ENCODE results near the gene WFIKKN2. TPM values are rescaled to one million over a fixed set of nuclear protein-coding genes. Genes with fewer than 3 reads are reported as not detected.

Gene WFIKKN2
- total RNA-seq, 2 experiments from 2014 or later = not detected

DNA sequence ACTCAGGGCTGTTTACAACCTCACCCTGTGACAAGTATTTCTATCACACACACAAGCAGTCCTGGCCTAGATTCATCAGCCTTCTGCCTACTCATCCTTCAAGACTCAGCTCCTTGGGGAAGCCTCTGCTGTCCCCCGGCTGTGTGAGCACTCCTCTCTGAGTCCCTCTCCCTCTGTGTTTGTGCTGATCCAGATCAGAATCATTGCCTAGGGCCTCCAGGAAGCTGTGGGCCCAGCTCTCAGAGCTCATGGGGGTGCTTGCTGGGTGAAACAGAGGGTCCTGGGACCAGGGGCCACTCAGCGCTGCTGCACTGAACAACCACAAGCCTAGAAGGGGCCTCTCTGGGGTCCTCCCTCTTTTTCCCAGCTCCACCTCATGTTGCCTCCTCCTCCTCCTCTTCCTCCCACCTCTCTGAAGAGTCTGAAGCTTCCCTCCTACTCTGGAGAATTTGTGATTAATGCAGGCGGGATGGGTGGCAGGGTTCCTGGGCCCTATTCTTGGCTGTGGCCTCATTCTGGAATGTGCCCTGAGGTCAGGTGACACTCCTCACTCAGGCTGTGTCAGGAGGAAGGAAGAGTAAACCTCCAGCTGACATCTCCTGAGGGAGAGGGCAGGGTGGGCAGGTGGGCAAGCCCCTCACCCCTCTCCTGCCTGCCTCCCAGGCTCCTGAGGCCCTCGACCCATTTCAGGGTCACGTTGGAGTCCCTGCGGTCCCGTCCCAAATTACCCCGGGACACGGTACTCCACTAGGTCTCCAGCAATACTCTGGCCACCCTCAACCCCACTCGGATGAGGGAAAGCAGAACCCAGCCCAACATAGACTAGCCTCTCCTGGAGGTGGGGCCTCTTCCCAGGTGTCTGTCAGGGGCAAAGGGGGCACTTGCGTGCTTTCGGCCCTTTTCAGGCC lies 10.1 kb downstream of the WFIKKN2 start:
- no peak for DNase-seq (ENCODE audit: low spot score)
- Histone ChIP-seq H3K9me3 (ENCODE audit: low read length) (no peaks in the 10 kb centered on the region), H3K4me3 (ENCODE audit: low read depth, low read length, poor library complexity, severe bottlenecking) (no peak overlapping the region), H3K9me2 (ENCODE audit: insufficient read depth, low read length) (no peaks in the 10 kb centered on the region), H3K4me2 (ENCODE audit: low read length) (no peak overlapping the region), H3K36me3 (ENCODE audit: insufficient read depth, low read length) (no peaks in the 10 kb centered on the region), H3K79me2 (ENCODE audit: insufficient read depth, low read depth, low read length) (no peaks in the 10 kb centered on the region), H4K20me1 (ENCODE audit: insufficient read depth, low read length) (no peaks in the 10 kb centered on the region), H3K27ac (ENCODE audit: low read depth, low read length, poor library complexity, severe bottlenecking) (no peak overlapping the region), H3K4me1 (ENCODE audit: insufficient read depth, low read length, poor library complexity, severe bottlenecking) (no peaks in the 10 kb centered on the region), H2AFZ (ENCODE audit: low read length) (no peak overlapping the region)
- BruUV-seq (replicated peaks) = no TSS peak
- ChIA-PET CTCF (ENCODE audit: unreplicated experiment) (interaction anchor here (0.9 kb wide), 1 partner anchor 10 kb away, joined by 3 read pairs; no protein-coding TSS in a partner anchor), POLR2A (interaction anchor here (0.7 kb wide), 1 partner anchor 177 kb away, joined by 3 read pairs; no protein-coding TSS in a partner anchor)
- no peak for TF ChIP-seq EZH2phosphoT487 (IDR thresholded peaks at IDR 0.05; ENCODE audit: borderline replicate concordance, low read depth, low read length)
- no peak for TF ChIP-seq CTCF (conservative IDR thresholded peaks at IDR 0.05; ENCODE audit: low read length)
- intact Hi-C loops (cut with micrococcal nuclease; ENCODE audit: unreplicated experiment) = no loop called here

DNA sequence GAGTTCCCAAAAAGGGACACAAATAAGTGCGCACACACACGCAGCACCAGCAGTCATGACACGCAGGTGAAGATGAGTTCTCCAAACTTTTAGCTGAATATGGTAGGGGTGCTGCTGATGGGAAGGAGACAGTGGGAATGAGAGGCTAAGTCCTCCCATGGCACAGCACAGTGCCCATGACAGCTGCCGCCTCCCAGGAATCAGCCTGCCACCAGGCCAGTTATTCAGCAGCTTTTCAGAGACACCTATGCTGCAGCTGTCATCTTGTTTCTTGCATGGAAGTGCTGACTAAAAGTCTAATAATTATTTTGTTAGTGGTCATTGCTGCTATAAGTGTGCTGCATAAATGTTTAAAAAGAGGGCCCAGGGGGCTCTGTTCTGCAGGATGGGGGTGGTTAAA lies 12.2 kb downstream of the WFIKKN2 start:
- no peak overlapping the region for H3K27ac ChIP-seq (ENCODE audit: low read depth, low read length, poor library complexity, severe bottlenecking)
- H4K20me1 ChIP-seq (ENCODE audit: insufficient read depth, low read length) = no peaks in the 10 kb centered on the region
- intact Hi-C loops (cut with micrococcal nuclease; ENCODE audit: unreplicated experiment) = no loop called here
- peaks cover 12% of the 10 kb centered on the region for H3K4me1 ChIP-seq (ENCODE audit: insufficient read depth, low read length, poor library complexity, severe bottlenecking)
- no peaks in the 10 kb centered on the region for H3K79me2 ChIP-seq (ENCODE audit: insufficient read depth, low read depth, low read length)
- H2AFZ ChIP-seq (ENCODE audit: low read length) = no peak overlapping the region
- CTCF ChIA-PET (ENCODE audit: unreplicated experiment) = no interaction called here
- POLR2A ChIA-PET = no interaction called here
- no peak overlapping the region for H3K4me2 ChIP-seq (ENCODE audit: low read length)
- H3K4me3 ChIP-seq (ENCODE audit: low read depth, low read length, poor library complexity, severe bottlenecking) = no peak overlapping the region
- no peaks in the 10 kb centered on the region for H3K9me3 ChIP-seq (ENCODE audit: low read length)
- no peaks in the 10 kb centered on the region for H3K9me2 ChIP-seq (ENCODE audit: insufficient read depth, low read length)
- no peaks in the 10 kb centered on the region for H3K36me3 ChIP-seq (ENCODE audit: insufficient read depth, low read length)
- TF ChIP-seq EZH2phosphoT487 (IDR thresholded peaks at IDR 0.05; ENCODE audit: borderline replicate concordance, low read depth, low read length) (no peak), CTCF (conservative IDR thresholded peaks at IDR 0.05; ENCODE audit: low read length) (no peak)
- BruUV-seq (replicated peaks) = no TSS peak
- no peak for DNase-seq (ENCODE audit: low spot score)

DNA sequence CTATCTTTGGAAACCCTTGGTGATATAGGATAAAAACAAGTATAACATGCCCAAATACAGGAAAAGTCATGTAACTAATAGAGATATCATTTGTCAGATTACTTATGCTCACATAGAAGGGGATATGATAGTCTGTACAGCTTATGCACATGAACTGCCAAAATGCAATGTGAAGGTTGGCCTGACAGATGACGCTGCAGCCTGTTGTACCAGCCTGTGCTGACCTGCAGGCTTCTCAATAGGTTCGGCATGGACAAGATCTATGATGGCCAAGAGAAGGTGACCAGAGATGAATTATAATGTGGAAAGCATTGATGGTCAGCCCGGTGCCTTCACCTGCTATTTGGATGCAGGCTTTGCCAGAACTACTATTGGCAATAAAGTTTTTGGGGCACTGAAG lies 12.7 kb downstream of the WFIKKN2 start:
- Histone ChIP-seq H3K27ac (ENCODE audit: low read depth, low read length, poor library complexity, severe bottlenecking) (no peak overlapping the region), H3K4me3 (ENCODE audit: low read depth, low read length, poor library complexity, severe bottlenecking) (no peak overlapping the region), H3K36me3 (ENCODE audit: insufficient read depth, low read length) (no peaks in the 10 kb centered on the region), H3K4me1 (ENCODE audit: insufficient read depth, low read length, poor library complexity, severe bottlenecking) (peaks cover 13% of the 10 kb centered on the region), H3K9me3 (ENCODE audit: low read length) (no peaks in the 10 kb centered on the region), H3K4me2 (ENCODE audit: low read length) (no peak overlapping the region), H3K79me2 (ENCODE audit: insufficient read depth, low read depth, low read length) (no peaks in the 10 kb centered on the region), H4K20me1 (ENCODE audit: insufficient read depth, low read length) (no peaks in the 10 kb centered on the region), H2AFZ (ENCODE audit: low read length) (no peak overlapping the region), H3K9me2 (ENCODE audit: insufficient read depth, low read length) (no peaks in the 10 kb centered on the region)
- CTCF ChIA-PET (ENCODE audit: unreplicated experiment) = no interaction called here
- no TSS peak for BruUV-seq (replicated peaks)
- TF ChIP-seq CTCF (conservative IDR thresholded peaks at IDR 0.05; ENCODE audit: low read length) (no peak), EZH2phosphoT487 (IDR thresholded peaks at IDR 0.05; ENCODE audit: borderline replicate concordance, low read depth, low read length) (no peak)
- intact Hi-C loops (cut with micrococcal nuclease; ENCODE audit: unreplicated experiment) = no loop called here
- POLR2A ChIA-PET = no interaction called here
- DNase-seq (ENCODE audit: low spot score) = no peak

Measured in OCI-LY7 (cell line).